HG03175 (cell line): ENCODE data around the gene KIF21A.

Source experiments
- ATAC-seq: cut with Tn5 transposase; IDR thresholded peaks from one replicate; pipeline ENCODE4 v1.9.1; 2021; ENCODE audit warnings: mild to moderate bottlenecking, moderate library complexity; ENCODE audit not compliant: unreplicated experiment

KIF21A gene

GRCh38 chr12:39389399-39390150, 53.3 kb downstream of the KIF21A start:
- no peak for ATAC-seq

GRCh38 chr12:39386335-39386734, 56.6 kb downstream of the KIF21A start:
- no peak for ATAC-seq

- no peak for ATAC-seq
These were observed 59.8 kb downstream of the KIF21A start for GRCh38 chr12:39383114-39383513.

GRCh38 chr12:39380090-39380489, 62.8 kb downstream of the KIF21A start:
- no peak for ATAC-seq

GRCh38 chr12:39378341-39378740, 64.6 kb downstream of the KIF21A start:
- no peak for ATAC-seq

- no peak for ATAC-seq
These were observed 67.6 kb downstream of the KIF21A start for GRCh38 chr12:39375206-39375808.

GRCh38 chr12:39372929-39373328, 70.0 kb downstream of the KIF21A start:
- ATAC-seq = peak; percentile 92

- ATAC-seq = no peak
These were observed 70.6 kb downstream of the KIF21A start for GRCh38 chr12:39372204-39372925.

- ATAC-seq = no peak
These were observed 73.2 kb downstream of the KIF21A start for GRCh38 chr12:39369756-39370155.

- no peak for ATAC-seq
These were observed 74.0 kb downstream of the KIF21A start for GRCh38 chr12:39368891-39369290.

- no peak for ATAC-seq
These were observed 74.8 kb downstream of the KIF21A start for GRCh38 chr12:39368096-39368495.

GRCh38 chr12:39367494-39367893, 75.4 kb downstream of the KIF21A start:
- no peak for ATAC-seq

GRCh38 chr12:39365364-39366001, 77.4 kb downstream of the KIF21A start:
- ATAC-seq = no peak

GRCh38 chr12:39364196-39364595, 78.7 kb downstream of the KIF21A start:
- no peak for ATAC-seq

GRCh38 chr12:39359645-39360044, 83.3 kb downstream of the KIF21A start:
- ATAC-seq = no peak

GRCh38 chr12:39357041-39357440, 85.9 kb downstream of the KIF21A start:
- ATAC-seq = no peak

GRCh38 chr12:39355841-39356240, 87.1 kb downstream of the KIF21A start:
- ATAC-seq = no peak

- no peak for ATAC-seq
These were observed 88.0 kb downstream of the KIF21A start for GRCh38 chr12:39354955-39355354.

GRCh38 chr12:39352471-39353017, 90.4 kb downstream of the KIF21A start:
- no peak for ATAC-seq

- no peak for ATAC-seq
These were observed 91.8 kb downstream of the KIF21A start for GRCh38 chr12:39351153-39351552.

- no peak for ATAC-seq
These were observed 93.8 kb downstream of the KIF21A start for GRCh38 chr12:39348941-39349626.
